Lung microvascular endothelial cell (primary cell): ENCODE results near the gene DTX1. TPM values are rescaled to one million over a fixed set of nuclear protein-coding genes. Genes with fewer than 3 reads are reported as not detected.

ENCODE experiments used
- DNase-seq, 2 donors: peaks; one replicate each; pipeline versions ENCODE4 v3.0.0 to v3.0.0-alpha.2; 2010; ENCODE audit warnings: low read depth in 2 of 2
- total RNA-seq: library from RNA; depleted of rRNA; stranded (reverse); fragments of >200 nt; gene quantifications from 2 replicates; pipeline ENCODE4 v1.2.1, GENCODE V29; 2014

DTX1 gene
- total RNA-seq, 1 donor from 2014 or later = 4.6 TPM

- peak in 1 of 2 donors; percentile 27 for DNase-seq
Observed at GRCh38 chr12:113070117-113070906, 13.8 kb downstream of the DTX1 start.

GRCh38 chr12:113071135-113072112, 14.9 kb downstream of the DTX1 start:
- no peak for DNase-seq

- peak in 1 of 2 donors; percentile 21 for DNase-seq
Observed at GRCh38 chr12:113072136-113072535, 15.6 kb downstream of the DTX1 start.

- DNase-seq = no peak
Observed at GRCh38 chr12:113073586-113073985, 17.1 kb downstream of the DTX1 start.

- no peak for DNase-seq
Observed at GRCh38 chr12:113075137-113075683, 18.7 kb downstream of the DTX1 start.

GRCh38 chr12:113077057-113077858, 20.7 kb downstream of the DTX1 start:
- no peak for DNase-seq

GRCh38 chr12:113077859-113078255, 21.3 kb downstream of the DTX1 start:
- no peak for DNase-seq

- no peak for DNase-seq
Observed at GRCh38 chr12:113081873-113082272, 25.3 kb downstream of the DTX1 start.

- DNase-seq = no peak
Observed at GRCh38 chr12:113082486-113083148, 26.1 kb downstream of the DTX1 start.

GRCh38 chr12:113083863-113084435, 27.4 kb downstream of the DTX1 start:
- DNase-seq = peak in 1 of 2 donors; percentile 89

GRCh38 chr12:113086249-113087164, 30.0 kb downstream of the DTX1 start:
- peak in 1 of 2 donors; percentile 64 for DNase-seq

GRCh38 chr12:113087193-113087592, 30.7 kb downstream of the DTX1 start:
- no peak for DNase-seq

- DNase-seq = peak in 1 of 2 donors; percentile 47
Observed at GRCh38 chr12:113088037-113088436, 31.5 kb downstream of the DTX1 start.

- peak in 1 of 2 donors; percentile 20 for DNase-seq
Observed at GRCh38 chr12:113088971-113089756, 32.6 kb downstream of the DTX1 start.

GRCh38 chr12:113089839-113090238, 33.3 kb downstream of the DTX1 start:
- DNase-seq = no peak

- no peak for DNase-seq
Observed at GRCh38 chr12:113090740-113091139, 34.2 kb downstream of the DTX1 start.

GRCh38 chr12:113091506-113091905, 35.0 kb downstream of the DTX1 start:
- no peak for DNase-seq
